Activated CD4-positive, alpha-beta T cell treated with anti-CD3 and anti-CD28 coated beads for 36 hours (primary cell): ENCODE data around the gene AFG1L. TPM values are rescaled to one million over a fixed set of nuclear protein-coding genes. Genes with fewer than 3 reads are reported as not detected.

Experiments
- ATAC-seq: fragments of 200-7000 bp; cut with Tn5 transposase; one replicate; pipeline ENCODE4 v1.10.0; 2021; ENCODE audit warnings: mild to moderate bottlenecking, moderate library complexity
- CTCF ChIA-PET: fragments of 350-600 bp; sonication (Branson Sonifier 250); formaldehyde crosslinking; loops from one replicate; lab custom pipeline; 2021; ENCODE audit warnings: antibody characterized with exemption; lab: Charles Lee
- POLR2A ChIA-PET: fragments of 350-600 bp; sonication (Branson Sonifier 250); formaldehyde crosslinking; loops from one replicate; lab custom pipeline; 2021; ENCODE audit warnings: antibody characterized with exemption, inconsistent platforms; lab: Charles Lee
- DNase-seq: peaks from one replicate; pipeline ENCODE4 v3.0.0-alpha.2; 2020
- H3K27ac Mint-ChIP-seq: one replicate; pipeline ENCODE4 v1.8.0; 2021; ENCODE audit warnings: mixed read lengths
- H3K27me3 Mint-ChIP-seq: one replicate; pipeline ENCODE4 v1.8.0; 2021; ENCODE audit warnings: mixed read lengths
- H3K36me3 Mint-ChIP-seq: one replicate; pipeline ENCODE4 v1.8.0; 2021; ENCODE audit warnings: low read depth, mixed read lengths
- H3K4me1 Mint-ChIP-seq: one replicate; pipeline ENCODE4 v1.8.0; 2021; ENCODE audit warnings: mixed read lengths
- H3K4me3 Mint-ChIP-seq: one replicate; pipeline ENCODE4 v1.8.0; 2021; ENCODE audit warnings: mild to moderate bottlenecking, moderate library complexity, mixed read lengths
- H3K9me3 Mint-ChIP-seq: one replicate; pipeline ENCODE4 v1.8.0; 2021; ENCODE audit warnings: low read depth, mixed read lengths
- intact Hi-C, 2 experiments: fragments of 100-400 bp; cut with DNase I in 1 of 2; cut with micrococcal nuclease in 1 of 2; formaldehyde crosslinking; loops; one replicate each; pipeline versions ENCODE4 v1.14.2 to v1.15.1; 2022 to 2024; cut with DNase I, micrococcal nuclease
- total RNA-seq, 2 experiments: library from RNA; stranded (reverse); gene quantifications; one replicate each; pipeline ENCODE4 v1.2.3, GENCODE V29; 2021

The AFG1L gene
- total RNA-seq, 2 experiments from 2014 or later, result 6.6 TPM

DNA sequence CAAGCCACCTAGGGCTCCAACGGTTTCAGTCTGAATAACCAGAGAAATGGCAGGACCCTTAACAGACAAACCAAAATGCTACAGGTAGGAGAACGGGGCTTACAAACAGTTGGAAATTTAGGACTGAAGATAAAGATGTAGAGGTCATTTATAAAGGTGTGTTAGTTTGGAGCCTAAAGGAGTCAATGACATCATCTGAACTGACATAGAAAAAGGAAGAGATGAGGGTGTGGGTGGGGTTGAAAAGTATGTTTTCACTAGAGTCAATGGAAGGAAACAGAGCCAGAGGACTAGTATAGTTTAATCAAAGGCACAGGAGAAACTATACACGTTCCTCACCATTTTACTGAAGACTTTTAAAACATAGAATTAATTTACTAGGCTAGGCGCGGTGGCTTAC is 194.8 kb downstream of the AFG1L start:
- DNase-seq (no peak), ATAC-seq (no peak)
- H3K4me3 Mint-ChIP-seq, result no peak overlapping the region
- CTCF ChIA-PET, result no interaction called here
- no peaks in the 10 kb centered on the region for H3K36me3 Mint-ChIP-seq
- no peaks in the 10 kb centered on the region for H3K4me1 Mint-ChIP-seq
- no peaks in the 10 kb centered on the region for H3K27me3 Mint-ChIP-seq
- POLR2A ChIA-PET, result no interaction called here
- intact Hi-C loops, result loop anchor here in 1 of 2 experiments (5.0 kb wide), 2 partner anchors 237 to 312 kb away; no protein-coding TSS in a partner anchor
- no peaks in the 10 kb centered on the region for H3K9me3 Mint-ChIP-seq
- H3K27ac Mint-ChIP-seq, result no peak overlapping the region

DNA sequence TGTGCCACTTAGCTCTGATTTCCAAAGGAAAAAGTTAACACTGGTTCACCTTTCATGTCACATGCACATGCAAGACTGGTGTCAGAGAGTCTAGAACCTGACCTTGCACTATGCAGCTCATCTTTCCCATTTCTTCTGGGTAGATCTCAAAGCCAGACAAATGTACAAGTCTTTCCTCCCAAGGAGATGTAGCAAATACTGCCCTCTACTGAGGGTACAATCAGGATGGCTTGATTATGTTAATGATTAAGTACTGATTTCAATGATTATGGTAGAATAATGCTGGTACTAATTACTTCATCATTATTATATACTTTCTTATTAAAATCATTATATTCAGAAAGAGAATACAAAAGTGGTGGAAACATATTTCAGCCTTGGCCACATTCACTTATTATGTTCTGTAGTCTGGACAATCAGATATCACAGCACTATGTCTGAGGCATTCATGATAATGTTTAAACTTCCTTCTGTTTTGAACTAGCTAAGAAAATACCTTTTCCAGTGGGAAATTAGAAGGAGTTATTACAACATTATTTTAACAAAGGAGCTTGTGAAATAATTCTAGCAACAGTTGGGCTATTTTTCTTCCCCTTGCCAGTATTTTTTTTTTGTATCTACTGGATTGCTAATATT is 197.4 kb downstream of the AFG1L start:
- ChIA-PET POLR2A (interaction anchor here (0.6 kb wide), 2 partner anchors 417 to 871 kb away, joined by 3 read pairs; no protein-coding TSS in a partner anchor), CTCF (interaction anchor here (0.6 to 3.4 kb wide), 34 partner anchors 8 to 388 kb away, joined by 3 to 30 read pairs (median 4); partner anchors contain the start of gene SNX3)
- intact Hi-C loops, result loop anchor here (1.0 to 5.0 kb wide), 6 partner anchors 231 to 379 kb away; partner anchors contain the start of gene SNX3 (in 1 of the 2)
- H3K27me3 Mint-ChIP-seq, result no peaks in the 10 kb centered on the region
- DNase-seq (no peak), ATAC-seq (peak; percentile 44)
- H3K9me3 Mint-ChIP-seq, result no peaks in the 10 kb centered on the region
- H3K4me3 Mint-ChIP-seq, result no peak overlapping the region
- no peak overlapping the region for H3K27ac Mint-ChIP-seq
- no peaks in the 10 kb centered on the region for H3K4me1 Mint-ChIP-seq
- no peaks in the 10 kb centered on the region for H3K36me3 Mint-ChIP-seq

- no peaks in the 10 kb centered on the region for H3K27me3 Mint-ChIP-seq
- CTCF ChIA-PET, result interaction anchor here (0.6 to 1.3 kb wide), 6 partner anchors 9 to 244 kb away, joined by 3 to 4 read pairs (median 3); no protein-coding TSS in a partner anchor
- H3K4me1 Mint-ChIP-seq, result no peaks in the 10 kb centered on the region
- ATAC-seq (no peak), DNase-seq (no peak)
- intact Hi-C loops, result loop anchor here in 1 of 2 experiments (5.0 kb wide), 2 partner anchors 242 to 317 kb away; no protein-coding TSS in a partner anchor
- H3K4me3 Mint-ChIP-seq, result no peak overlapping the region
- POLR2A ChIA-PET, result interaction anchor here (0.7 kb wide), 1 partner anchor 313 kb away, joined by 3 read pairs; no protein-coding TSS in a partner anchor
- H3K9me3 Mint-ChIP-seq, result no peaks in the 10 kb centered on the region
- no peak overlapping the region for H3K27ac Mint-ChIP-seq
- H3K36me3 Mint-ChIP-seq, result no peaks in the 10 kb centered on the region
Measured at GRCh38 chr6:108494434-108494833, 199.6 kb downstream of the AFG1L start.

DNA sequence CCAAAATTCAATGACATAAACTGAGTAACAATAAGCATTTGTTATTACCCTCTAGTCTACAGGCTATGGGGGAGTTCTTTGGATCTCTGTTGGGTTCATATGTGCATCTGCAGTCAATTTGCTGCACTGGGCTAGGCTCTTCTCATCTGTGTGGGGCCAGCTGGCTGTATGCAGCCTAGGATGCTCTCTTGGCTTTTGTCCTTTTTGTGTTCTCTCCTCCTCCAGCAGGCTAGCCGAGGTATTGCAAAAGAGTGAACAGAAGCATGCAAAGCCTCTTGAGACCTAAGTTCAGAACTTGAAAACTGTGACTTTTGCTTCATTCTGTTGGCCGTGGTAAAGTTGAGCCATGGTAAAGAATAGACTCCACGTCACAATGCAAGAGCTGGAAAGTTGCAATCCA is 203.0 kb downstream of the AFG1L start:
- no peaks in the 10 kb centered on the region for H3K9me3 Mint-ChIP-seq
- ATAC-seq (peak; percentile 70), DNase-seq (peak; percentile 41)
- H3K27me3 Mint-ChIP-seq, result no peaks in the 10 kb centered on the region
- no peak overlapping the region for H3K27ac Mint-ChIP-seq
- intact Hi-C loops, result no loop called here
- peaks cover 10% of the 10 kb centered on the region for H3K36me3 Mint-ChIP-seq
- POLR2A ChIA-PET, result no interaction called here
- H3K4me3 Mint-ChIP-seq, result no peak overlapping the region
- CTCF ChIA-PET, result interaction anchor here (0.8 to 1.1 kb wide), 3 partner anchors 21 to 385 kb away, joined by 3 read pairs; no protein-coding TSS in a partner anchor
- no peaks in the 10 kb centered on the region for H3K4me1 Mint-ChIP-seq

DNA sequence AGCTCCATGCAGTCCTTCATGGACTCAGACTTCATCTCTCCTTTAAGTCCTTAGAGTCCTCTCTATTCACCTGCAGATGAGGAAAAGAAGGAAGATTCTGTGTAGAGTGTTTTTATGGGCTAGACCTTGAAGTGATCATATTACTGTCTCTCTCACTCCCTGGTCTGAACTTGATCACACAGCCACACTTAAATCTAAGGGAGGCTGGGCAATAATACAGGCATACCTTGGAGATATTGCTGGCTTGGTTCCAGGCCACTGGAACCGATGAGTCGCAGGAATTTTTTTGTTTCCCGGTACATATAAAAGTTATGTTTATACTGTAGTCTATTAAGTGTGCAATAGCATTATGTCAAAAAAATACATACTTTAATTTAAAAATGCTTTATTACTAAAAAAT is 206.7 kb downstream of the AFG1L start:
- CTCF ChIA-PET, result interaction anchor here (2.7 kb wide), 1 partner anchor 10 kb away, joined by 9 read pairs; no protein-coding TSS in a partner anchor
- intact Hi-C loops, result no loop called here
- no peak overlapping the region for H3K4me3 Mint-ChIP-seq
- H3K4me1 Mint-ChIP-seq, result no peaks in the 10 kb centered on the region
- H3K9me3 Mint-ChIP-seq, result no peaks in the 10 kb centered on the region
- no peak for ATAC-seq
- DNase-seq, result no peak
- H3K27me3 Mint-ChIP-seq, result no peaks in the 10 kb centered on the region
- peaks cover 15% of the 10 kb centered on the region for H3K36me3 Mint-ChIP-seq
- H3K27ac Mint-ChIP-seq, result no peak overlapping the region
- POLR2A ChIA-PET, result no interaction called here

DNA sequence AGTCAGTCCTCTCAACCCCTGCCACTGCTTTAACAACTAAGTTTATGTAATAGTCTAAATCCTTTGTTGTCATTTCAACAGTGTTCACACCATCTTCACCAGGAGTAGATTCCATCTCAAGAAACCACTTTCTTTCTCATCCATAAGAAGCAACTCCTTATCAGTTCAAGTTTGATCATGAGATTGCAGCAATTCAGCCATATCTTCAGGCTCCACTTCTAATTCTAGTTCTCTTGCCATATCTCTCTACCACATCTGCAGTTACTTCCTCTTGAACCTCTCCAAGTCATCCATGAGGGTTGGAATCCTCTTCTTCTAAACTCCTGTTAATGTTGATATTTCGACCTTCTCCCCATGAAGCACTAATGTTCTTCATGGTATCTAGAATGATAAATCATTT is 208.0 kb downstream of the AFG1L start:
- ATAC-seq, result no peak
- Mint-ChIP-seq H3K4me3 (no peak overlapping the region), H3K9me3 (no peaks in the 10 kb centered on the region), H3K4me1 (no peaks in the 10 kb centered on the region), H3K27ac (no peak overlapping the region), H3K36me3 (peaks cover 15% of the 10 kb centered on the region), H3K27me3 (no peaks in the 10 kb centered on the region)
- intact Hi-C loops, result no loop called here
- ChIA-PET POLR2A (no interaction called here), CTCF (no interaction called here)
- no peak for DNase-seq

- H3K36me3 Mint-ChIP-seq, result peaks cover 8% of the 10 kb centered on the region
- ATAC-seq (no peak), DNase-seq (no peak)
- H3K4me1 Mint-ChIP-seq, result no peaks in the 10 kb centered on the region
- intact Hi-C loops, result no loop called here
- H3K27ac Mint-ChIP-seq, result no peak overlapping the region
- peaks cover 2% of the 10 kb centered on the region for H3K9me3 Mint-ChIP-seq
- H3K4me3 Mint-ChIP-seq, result no peak overlapping the region
- no peaks in the 10 kb centered on the region for H3K27me3 Mint-ChIP-seq
- ChIA-PET CTCF (no interaction called here), POLR2A (interaction anchor here (0.6 kb wide), 1 partner anchor 14 kb away, joined by 3 read pairs; no protein-coding TSS in a partner anchor)
Measured at GRCh38 chr6:108507316-108507715, 212.5 kb downstream of the AFG1L start.

GRCh38 chr6:108510461-108511319 is 215.8 kb downstream of the AFG1L start:
- Mint-ChIP-seq H3K27me3 (no peaks in the 10 kb centered on the region), H3K4me3 (no peak overlapping the region), H3K9me3 (peaks cover 2% of the 10 kb centered on the region), H3K27ac (no peak overlapping the region), H3K4me1 (no peaks in the 10 kb centered on the region), H3K36me3 (peaks cover 11% of the 10 kb centered on the region)
- ChIA-PET POLR2A (interaction anchor here (0.6 kb wide), 1 partner anchor 10 kb away, joined by 3 read pairs; no protein-coding TSS in a partner anchor), CTCF (no interaction called here)
- intact Hi-C loops, result no loop called here
- DNase-seq (no peak), ATAC-seq (no peak)

- CTCF ChIA-PET, result interaction anchor here (0.8 to 2.4 kb wide), 2 partner anchors 47 to 554 kb away, joined by 3 to 8 read pairs; no protein-coding TSS in a partner anchor
- intact Hi-C loops, result no loop called here
- ATAC-seq (no peak), DNase-seq (peak; percentile 17)
- H3K27ac Mint-ChIP-seq, result no peak overlapping the region
- no peaks in the 10 kb centered on the region for H3K4me1 Mint-ChIP-seq
- H3K9me3 Mint-ChIP-seq, result no peaks in the 10 kb centered on the region
- POLR2A ChIA-PET, result interaction anchor here (0.6 kb wide), 1 partner anchor 957 kb away, joined by 6 read pairs; no protein-coding TSS in a partner anchor
- H3K4me3 Mint-ChIP-seq, result no peak overlapping the region
- no peaks in the 10 kb centered on the region for H3K27me3 Mint-ChIP-seq
- H3K36me3 Mint-ChIP-seq, result peaks cover 7% of the 10 kb centered on the region
Measured at GRCh38 chr6:108518714-108519576, 224.1 kb downstream of the AFG1L start.

- ChIA-PET CTCF (interaction anchor here (0.6 to 1.8 kb wide), 4 partner anchors 30 to 425 kb away, joined by 3 to 5 read pairs (median 4); no protein-coding TSS in a partner anchor), POLR2A (no interaction called here)
- ATAC-seq (no peak), DNase-seq (no peak)
- H3K4me1 Mint-ChIP-seq, result no peaks in the 10 kb centered on the region
- no peaks in the 10 kb centered on the region for H3K9me3 Mint-ChIP-seq
- H3K36me3 Mint-ChIP-seq, result peaks cover 6% of the 10 kb centered on the region
- H3K4me3 Mint-ChIP-seq, result no peak overlapping the region
- H3K27ac Mint-ChIP-seq, result no peak overlapping the region
- intact Hi-C loops, result loop anchor here (10.0 kb wide), 3 partner anchors 347 to 847 kb away; no protein-coding TSS in a partner anchor
- no peaks in the 10 kb centered on the region for H3K27me3 Mint-ChIP-seq
Measured at GRCh38 chr6:108521616-108522107, 226.8 kb downstream of the AFG1L start.
